Ammon's horn (tissue), 1 donor: ENCODE results near the gene FAM228B.
A peak's percentile ranks its signal among the peaks of the same experiment; 100 is the strongest.
"Not testable (repeated sequence)": the region's sequence is repeated elsewhere in the genome, so short reads cannot be mapped to it uniquely, and the experiment has no call there.

Experiments
- DNase-seq: peaks from one replicate; pipeline ENCODE4 v3.0.0-alpha.2; 2016; ENCODE audit warnings: low spot score

FAM228B gene

GRCh38 chr2:24123195-24123921 is at the start of gene FAM228B, which contains the start of gene PFN4:
Gene FAM228B, plus strand, starts transcription at chr2:24123469. Its CDS starts 893 bp downstream, at chr2:24124362.
Gene PFN4, minus strand, starts transcription at chr2:24123334. Its CDS starts 799 bp downstream, at chr2:24122535.
- DNase-seq = peak; percentile 91

GRCh38 chr2:24073816-24074215 is 49.5 kb upstream of the FAM228B start:
- no peak for DNase-seq

GRCh38 chr2:24075259-24075658 is 48.0 kb upstream of the FAM228B start:
- no peak for DNase-seq

GRCh38 chr2:24075915-24076848 is 47.1 kb upstream of the FAM228B start, which contains the start of gene SF3B6:
Gene SF3B6, minus strand, starts transcription at chr2:24076326. Its CDS starts 97 bp downstream, at chr2:24076229.
- peak; percentile 99 for DNase-seq

- DNase-seq = peak; percentile 43
Measured at GRCh38 chr2:24076849-24077534, 46.3 kb upstream of the FAM228B start.

DNA sequence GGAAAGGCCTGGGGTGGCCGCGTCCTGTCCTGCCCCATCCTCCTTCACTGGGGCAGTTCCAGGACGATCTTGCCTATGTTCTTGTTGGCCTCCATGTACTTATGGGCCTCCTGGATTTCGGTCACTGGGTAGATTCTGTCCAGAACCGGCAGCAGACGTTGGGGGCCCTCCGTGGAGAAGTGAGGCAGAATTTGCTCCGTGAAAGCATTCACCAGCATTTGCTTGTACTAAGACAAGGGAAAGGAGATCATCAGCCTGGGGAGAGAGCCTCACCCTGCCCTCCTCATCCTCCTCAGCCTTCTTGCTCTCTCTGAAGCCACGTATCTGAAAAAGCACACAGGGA is 45.8 kb upstream of the FAM228B start:
- DNase-seq = no peak

GRCh38 chr2:24077879-24078278 is 45.4 kb upstream of the FAM228B start:
- no peak for DNase-seq

DNA sequence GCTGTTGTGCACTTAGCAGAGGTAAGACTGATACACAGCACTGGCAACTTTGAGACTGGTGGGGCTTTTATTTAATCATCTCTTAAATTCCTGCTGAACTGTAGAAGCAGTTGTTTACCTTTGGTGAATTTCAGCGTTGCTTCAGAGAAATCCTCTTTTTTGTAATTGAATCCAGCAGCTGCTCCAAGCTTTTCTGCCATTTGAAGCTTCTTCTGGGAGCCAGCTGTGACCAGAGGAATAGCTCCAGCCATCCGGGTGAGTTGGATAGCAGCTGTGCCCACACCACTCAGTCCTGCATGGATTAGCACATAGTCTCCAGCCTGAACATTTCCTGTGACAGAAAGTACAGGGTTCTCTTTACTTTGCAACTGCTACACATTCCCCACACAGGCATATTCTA is 42.6 kb upstream of the FAM228B start:
- DNase-seq = no peak

DNA sequence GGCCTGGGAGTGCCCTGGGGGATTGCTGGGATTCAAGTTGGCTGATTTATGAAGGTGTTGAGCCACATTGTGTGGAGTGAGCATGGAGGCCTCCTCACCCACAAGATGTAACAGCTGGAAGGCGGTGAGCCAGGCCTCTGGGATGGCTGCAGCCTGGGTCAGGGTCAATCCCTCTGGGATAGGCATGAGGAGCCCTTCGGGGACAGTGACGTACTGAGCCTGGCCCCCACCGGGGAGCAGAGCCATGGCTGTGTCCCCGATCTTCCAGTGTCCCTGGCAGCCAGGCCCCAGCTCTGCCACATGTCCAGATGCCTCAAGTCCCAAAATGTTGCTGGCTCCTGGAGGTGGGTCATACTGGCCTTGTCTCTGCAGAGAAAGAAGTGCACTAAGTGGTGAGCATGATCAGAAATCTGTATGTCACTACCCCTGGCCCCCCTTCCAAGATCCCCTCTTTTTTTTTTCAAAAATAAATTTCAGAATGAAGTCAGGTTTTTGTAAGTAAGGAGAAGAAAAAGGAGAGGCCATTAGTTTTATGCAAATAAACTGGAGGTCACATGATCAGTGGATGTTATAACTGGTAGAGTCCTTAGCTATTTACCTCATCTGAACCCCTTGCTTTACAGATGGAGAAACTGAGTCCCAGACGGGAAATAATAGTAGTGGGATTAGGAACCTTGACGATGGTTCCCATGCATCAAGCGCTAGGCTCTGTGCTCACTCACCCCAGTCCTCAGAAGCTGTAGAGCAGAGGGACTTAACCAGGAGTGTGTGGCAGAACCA is 40.3 kb upstream of the FAM228B start:
- DNase-seq = no peak

- peak; percentile 45 for DNase-seq
Measured at GRCh38 chr2:24083567-24084385, 39.5 kb upstream of the FAM228B start.

GRCh38 chr2:24084386-24085199 is 38.7 kb upstream of the FAM228B start, which contains the start of gene TP53I3:
Gene TP53I3, minus strand, starts transcription at chr2:24084834. Its CDS starts 508 bp downstream, at chr2:24084326.
- DNase-seq = peak; percentile 87

GRCh38 chr2:24085200-24085489 is 38.1 kb upstream of the FAM228B start:
- no peak for DNase-seq

DNA sequence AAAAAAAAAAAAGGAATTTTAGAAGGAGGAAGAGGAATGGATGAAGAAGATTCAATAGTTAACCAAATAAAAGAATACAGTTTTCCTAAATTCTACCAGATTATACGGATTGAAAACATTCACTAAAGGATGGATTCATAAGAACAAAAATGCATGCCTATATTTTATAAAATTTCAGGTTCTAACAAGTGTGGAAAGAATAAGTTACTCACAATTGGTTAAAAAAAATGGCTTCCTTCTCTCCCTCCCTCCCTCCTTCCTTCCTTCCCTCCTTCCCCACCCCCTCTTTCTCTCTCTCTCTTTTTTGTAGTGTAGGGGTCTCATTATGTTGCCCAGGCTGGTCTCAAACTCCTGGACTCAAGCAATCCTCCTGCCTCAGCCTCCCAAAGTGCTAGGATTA is 37.0 kb upstream of the FAM228B start:
- no peak for DNase-seq

DNA sequence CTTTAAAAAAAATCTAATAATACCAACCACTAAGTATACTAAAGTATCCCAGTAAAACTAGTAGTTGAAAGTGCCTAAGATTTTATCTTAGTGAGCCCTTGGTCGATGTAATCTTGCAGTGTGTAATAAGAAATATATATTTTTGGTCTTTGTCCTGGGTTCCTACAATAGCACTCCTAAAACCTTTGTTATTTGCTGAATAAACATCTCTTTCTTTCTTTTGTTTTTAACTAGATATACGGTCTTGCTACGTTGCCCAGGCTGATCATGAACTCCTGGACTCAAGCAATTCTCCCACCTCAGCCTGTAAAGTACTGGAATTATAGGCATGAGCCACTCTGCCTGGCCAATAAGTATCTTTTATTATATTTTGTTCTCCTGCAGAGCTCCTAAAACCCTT is 36.2 kb upstream of the FAM228B start:
- DNase-seq = no peak

GRCh38 chr2:24088821-24089359 is 34.4 kb upstream of the FAM228B start:
- DNase-seq = no peak

- DNase-seq = not testable (repeated sequence)
Measured at GRCh38 chr2:24093270-24093669, 30.0 kb upstream of the FAM228B start.

DNA sequence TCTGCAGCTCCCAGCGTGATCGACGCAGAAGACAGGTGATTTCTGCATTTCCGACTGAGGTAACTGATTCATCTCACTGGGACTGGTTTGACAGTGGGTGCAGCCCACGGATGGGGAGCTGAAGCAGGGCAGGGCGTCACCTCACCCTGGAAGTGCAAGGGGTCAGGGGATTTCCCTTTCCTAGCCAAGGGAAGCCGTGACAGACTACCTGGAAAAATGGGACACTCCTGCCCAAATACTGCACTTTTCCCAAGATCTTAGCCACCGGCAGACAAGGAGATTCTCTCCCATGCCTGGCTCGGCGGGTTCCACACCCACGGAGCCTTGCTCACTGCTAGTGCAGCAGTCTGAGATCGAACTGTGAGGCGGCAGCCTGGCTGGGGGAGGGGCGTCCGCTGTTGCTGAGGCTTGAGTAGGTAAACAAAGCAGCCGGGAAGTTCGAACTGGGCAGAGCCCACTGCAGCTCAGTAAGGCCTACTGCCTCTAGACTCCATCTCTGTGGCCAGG is 28.0 kb upstream of the FAM228B start:
- not testable (repeated sequence) for DNase-seq

DNA sequence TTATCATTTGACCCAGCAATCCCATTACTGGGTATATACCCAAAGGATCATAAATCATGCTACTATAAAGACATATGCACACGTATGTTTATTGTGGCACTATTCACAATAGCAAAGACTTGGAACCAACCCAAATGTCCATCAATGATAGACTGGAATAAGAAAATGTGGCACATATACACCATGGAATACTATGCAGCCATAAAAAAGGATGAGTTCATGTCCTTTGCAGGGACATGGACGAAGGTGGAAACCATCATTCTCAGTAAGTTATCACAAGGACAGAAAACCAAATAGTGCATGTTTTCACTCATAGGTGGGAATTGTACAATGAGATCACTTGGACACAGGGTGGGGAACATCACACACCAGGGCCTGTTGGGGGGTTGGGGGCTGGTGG is 22.5 kb upstream of the FAM228B start:
- not testable (repeated sequence) for DNase-seq

DNA sequence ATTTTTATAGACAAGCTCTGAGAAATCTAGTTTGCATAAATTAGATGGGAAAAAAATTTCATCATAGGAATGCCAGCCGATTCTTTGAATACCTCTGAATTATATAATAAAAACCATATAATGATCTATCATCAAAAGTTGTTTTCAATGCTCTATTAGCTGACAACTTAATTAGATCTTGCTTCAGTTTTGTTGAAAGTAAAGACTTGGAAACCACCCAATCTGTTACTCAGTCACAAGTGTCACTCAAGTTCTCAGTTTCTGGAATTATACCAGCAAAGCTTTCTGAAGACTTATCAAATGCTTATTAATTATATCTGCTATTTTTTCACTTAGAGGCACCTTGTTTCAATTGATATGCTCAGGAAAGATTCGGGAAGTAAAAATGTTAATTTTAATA is 21.3 kb upstream of the FAM228B start:
- DNase-seq = no peak
